CD4-positive, alpha-beta T cell treated with Interleukin-6 at 100 ng/mL for 8 hours (primary cell): ENCODE measurements around the gene FAM53B.

Experiments used
- DNase-seq: peaks from one replicate; pipeline ENCODE4 v3.0.0-alpha.2; 2020; ENCODE audit warnings: mixed read lengths, low spot score

The FAM53B gene

GRCh38 chr10:124608093-124608721, 136.0 kb downstream of the FAM53B start:
- no peak for DNase-seq

GRCh38 chr10:124607693-124608092, 136.5 kb downstream of the FAM53B start:
- no peak for DNase-seq

- no peak for DNase-seq
Measured at GRCh38 chr10:124606822-124607221, 137.4 kb downstream of the FAM53B start.

GRCh38 chr10:124605856-124606812, 138.0 kb downstream of the FAM53B start:
- DNase-seq = no peak

GRCh38 chr10:124605481-124605855, 138.7 kb downstream of the FAM53B start:
- DNase-seq = no peak

GRCh38 chr10:124605001-124605370, 139.2 kb downstream of the FAM53B start:
- no peak for DNase-seq

GRCh38 chr10:124604214-124605000, 139.8 kb downstream of the FAM53B start:
- no peak for DNase-seq

- DNase-seq = no peak
Measured at GRCh38 chr10:124603376-124604213, 140.6 kb downstream of the FAM53B start.

GRCh38 chr10:124602646-124603365, 141.4 kb downstream of the FAM53B start:
- DNase-seq = no peak

- no peak for DNase-seq
Measured at GRCh38 chr10:124602121-124602561, 142.0 kb downstream of the FAM53B start.

- DNase-seq = no peak
Measured at GRCh38 chr10:124601431-124602120, 142.6 kb downstream of the FAM53B start.

GRCh38 chr10:124601016-124601415, 143.2 kb downstream of the FAM53B start:
- no peak for DNase-seq

GRCh38 chr10:124600051-124600880, 143.9 kb downstream of the FAM53B start:
- no peak for DNase-seq

GRCh38 chr10:124599588-124600050, 144.6 kb downstream of the FAM53B start:
- no peak for DNase-seq

- DNase-seq = no peak
Measured at GRCh38 chr10:124598773-124599587, 145.2 kb downstream of the FAM53B start.

- no peak for DNase-seq
Measured at GRCh38 chr10:124598196-124598595, 146.0 kb downstream of the FAM53B start.

GRCh38 chr10:124597846-124598165, 146.4 kb downstream of the FAM53B start:
- DNase-seq = no peak
